GM12878 (cell line): ENCODE results near the gene LY6G5C. TPM values are rescaled to one million over a fixed set of nuclear protein-coding genes. Genes with fewer than 3 reads are reported as not detected.

Source experiments
- CBFB ChIP-seq: IDR thresholded peaks from 2 replicates; pipeline ENCODE4 v1.6.1; 2016; ENCODE audit warnings: antibody characterized with exemption, low read depth
- E2F4 ChIP-seq: IDR thresholded peaks from 2 replicates; pipeline ENCODE4 v1.6.1; 2012; ENCODE audit warnings: low read depth, low read length, improper control_type of control experiment
- E4F1 ChIP-seq: fragments of 450-650 bp; IDR thresholded peaks from 2 replicates; pipeline ENCODE4 v1.6.1; 2018; ENCODE audit warnings: borderline replicate concordance, mild to moderate bottlenecking; ENCODE audit not compliant: partially characterized antibody
- FOXK2 ChIP-seq: fragments of 450-650 bp; IDR thresholded peaks from 2 replicates; pipeline ENCODE4 v1.6.1; 2017; ENCODE audit warnings: mild to moderate bottlenecking, moderate library complexity
- HDGF ChIP-seq: fragments of 450-650 bp; IDR thresholded peaks from 2 replicates; pipeline ENCODE4 v1.6.1; 2016; ENCODE audit warnings: antibody characterized with exemption
- KLF5 ChIP-seq: fragments of 450-650 bp; IDR thresholded peaks from 2 replicates; pipeline ENCODE4 v1.6.1; 2014; ENCODE audit warnings: mild to moderate bottlenecking; ENCODE audit not compliant: partially characterized antibody
- MTA2 ChIP-seq: fragments of 450-650 bp; IDR thresholded peaks from 2 replicates; pipeline ENCODE4 v1.6.1; 2016; ENCODE audit warnings: low read depth, mild to moderate bottlenecking, moderate library complexity
- NFXL1 ChIP-seq: fragments of 450-650 bp; IDR thresholded peaks from 2 replicates; pipeline ENCODE4 v1.6.1; 2017; ENCODE audit warnings: antibody characterized with exemption, mild to moderate bottlenecking, borderline replicate concordance
- NR2C1 ChIP-seq: fragments of 450-650 bp; IDR thresholded peaks from 2 replicates; pipeline ENCODE4 v1.6.1; 2017; ENCODE audit warnings: antibody characterized with exemption, mild to moderate bottlenecking, moderate library complexity
- PAX5 ChIP-seq: IDR thresholded peaks from 2 replicates; pipeline ENCODE4 v1.6.1; 2011; ENCODE audit warnings: low read depth, low read length, borderline replicate concordance
- PKNOX1 ChIP-seq: fragments of 450-650 bp; IDR thresholded peaks from 2 replicates; pipeline ENCODE4 v1.6.1; 2016; ENCODE audit warnings: mild to moderate bottlenecking
- POLR2AphosphoS5 ChIP-seq: IDR thresholded peaks from 2 replicates; pipeline ENCODE4 v1.6.1; 2011; ENCODE audit warnings: mild to moderate bottlenecking, low read length, inconsistent platforms
- POU2F2 ChIP-seq: IDR thresholded peaks from 3 replicates; pipeline ENCODE4 v1.6.1; 2011; ENCODE audit warnings: low read depth, mild to moderate bottlenecking, low read length, borderline replicate concordance
- RAD51 ChIP-seq: fragments of 450-650 bp; IDR thresholded peaks from 2 replicates; pipeline ENCODE4 v1.6.1; 2016; ENCODE audit warnings: moderate library complexity, mild to moderate bottlenecking, inconsistent platforms
- RELA ChIP-seq: fragments of 450-650 bp; IDR thresholded peaks from 2 replicates; pipeline ENCODE4 v1.8.0; 2014; ENCODE audit warnings: borderline replicate concordance; ENCODE audit not compliant: partially characterized antibody
- SIX5 ChIP-seq: IDR thresholded peaks from 2 replicates; pipeline ENCODE4 v1.6.1; 2011; ENCODE audit warnings: mild to moderate bottlenecking, low read depth, low read length, moderate library complexity; ENCODE audit not compliant: severe bottlenecking
- SMAD1 ChIP-seq: fragments of 450-650 bp; IDR thresholded peaks from 2 replicates; pipeline ENCODE4 v1.6.1; 2018; ENCODE audit warnings: mild to moderate bottlenecking, low read depth; ENCODE audit not compliant: partially characterized antibody
- SP1 ChIP-seq: IDR thresholded peaks from one replicate; pipeline ENCODE4 v1.6.1; 2011; ENCODE audit warnings: low read depth, low read length
- SRF ChIP-seq, 2 experiments: IDR thresholded peaks; 2 replicates each; pipeline ENCODE4 v1.6.1; 2011; ENCODE audit warnings: low read depth in 2 of 2, low read length in 2 of 2, mild to moderate bottlenecking in 1 of 2, moderate library complexity in 1 of 2
- TAF1 ChIP-seq: IDR thresholded peaks from 2 replicates; pipeline ENCODE4 v1.6.1; 2011; ENCODE audit warnings: mild to moderate bottlenecking, low read depth, low read length, borderline replicate concordance
- TARDBP ChIP-seq: IDR thresholded peaks from 2 replicates; pipeline ENCODE4 v1.6.1; 2016; ENCODE audit warnings: borderline replicate concordance
- polyA plus RNA-seq, 11 experiments: library from polyadenylated mRNA; depleted of rRNA in 4 of 11; unstranded in 6 of 11; stranded (reverse) in 5 of 11; fragments of >200 nt; fragmentation: Nextera tagmentation in 4 of 11; fragmentation: Illumina TruSeq in 1 of 11; extraction: Ambion mirVana in 4 of 11; extraction: Trizol in 1 of 11; gene quantifications; 1 replicate in 1 of 11; 2 replicates in 10 of 11; pipeline versions ENCODE4 v1.2.1 to v1.2.3, GENCODE V29; 2011 to 2016; ENCODE audit warnings: inconsistent platforms in 2 of 11, missing spikeins in 2 of 11, low read depth in 1 of 11
- total RNA-seq, 4 experiments: library from RNA; depleted of rRNA in 3 of 4; stranded (reverse); fragments of >200 nt in 3 of 4; fragmentation: Illumina TruSeq in 1 of 4; extraction: Trizol in 1 of 4; gene quantifications; 2 replicates each; pipeline versions ENCODE4 v1.2.1 to v1.2.3, GENCODE V29; 2013 to 2021
- TF ChIP-seq, protein P1 (sequence below): IDR thresholded peaks from 2 replicates; pipeline ENCODE4 v1.6.1; 2011; ENCODE audit warnings: borderline replicate concordance, low read depth, mild to moderate bottlenecking, moderate library complexity, low read length; ENCODE audit not compliant: insufficient read depth, poor library complexity, severe bottlenecking

Gene LY6G5C
- total and polyA plus RNA-seq, 10 of the 15 experiments (the other 5 are each of a cell fraction or from before 2014, with no cell fraction given): 0.76 to 6.1 (median 1.7) TPM

DNA sequence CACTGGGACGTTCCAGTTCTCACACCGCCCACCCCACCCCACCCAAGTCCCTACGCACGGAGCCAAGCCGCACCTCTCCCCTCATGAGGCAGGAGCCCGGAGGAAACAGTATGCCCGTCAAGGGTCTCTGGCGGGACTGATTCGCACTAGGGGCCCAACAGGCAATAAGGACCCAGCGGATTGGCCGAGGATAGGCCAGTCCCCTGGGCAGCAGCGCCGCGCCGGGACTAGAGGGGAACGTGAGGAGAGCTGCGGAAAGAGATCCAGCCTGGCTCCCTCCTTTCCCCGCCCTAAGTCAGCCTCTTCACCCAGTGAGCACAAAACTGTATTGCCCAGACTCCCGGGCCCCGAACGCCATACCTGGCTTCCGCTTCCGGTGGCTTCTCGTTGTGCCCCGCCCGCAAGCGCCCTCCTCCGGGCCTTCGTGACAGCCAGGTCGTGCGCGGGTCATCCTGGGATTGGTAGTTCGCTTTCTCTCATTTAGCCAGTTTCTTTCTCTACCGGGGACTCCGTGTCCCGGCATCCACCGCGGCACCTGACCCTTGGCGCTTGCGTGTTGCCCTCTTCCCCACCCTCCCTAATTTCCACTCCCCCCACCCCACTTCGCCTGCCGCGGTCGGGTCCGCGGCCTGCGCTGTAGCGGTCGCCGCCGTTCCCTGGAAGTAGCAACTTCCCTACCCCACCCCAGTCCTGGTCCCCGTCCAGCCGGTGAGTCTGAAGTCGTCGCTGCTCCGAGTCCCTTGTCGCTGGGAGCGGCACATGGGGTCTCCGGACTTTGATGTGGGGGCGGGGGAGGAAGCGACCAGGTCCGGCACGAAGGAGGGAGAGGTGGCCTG is 15.1 kb downstream of the LY6G5C start, which contains the start of gene CSNK2B (continued):
- TF ChIP-seq NFXL1: no peak
- TF ChIP-seq KLF5: peak; percentile 19
- TF ChIP-seq HDGF: no peak; the same call in 1 of the 2 replicates
- no peak for TF ChIP-seq E2F4
- TF ChIP-seq SRF (IDR thresholded peaks at IDR 0.05; ENCODE audit: low read depth in 2 of 2, low read length in 2 of 2): peak; percentile 90 to 94
- TF ChIP-seq SP1: peak; percentile 59
- no peak for TF ChIP-seq RELA
- peak; percentile 38 for TF ChIP-seq E4F1
- TF ChIP-seq PKNOX1: peak; percentile 72
- TF ChIP-seq TAF1: peak; percentile 73
- TF ChIP-seq POLR2AphosphoS5: peak; percentile 93
- no peak for TF ChIP-seq PAX5
- TF ChIP-seq POU2F2: peak; percentile 60; the same call in 2 of the 3 replicates
- TF ChIP-seq CBFB: 0 out of 2 replicates have a peak, but pooled peaks have one; percentile 8
- TF ChIP-seq MTA2: peak; percentile 87
- peak; percentile 17; the same call in 1 of the 2 replicates for TF ChIP-seq TARDBP
- no peak for TF ChIP-seq SMAD1
- peak; percentile 98 for TF ChIP-seq NR2C1
- no peak for TF ChIP-seq FOXK2
- peak; percentile 93 for TF ChIP-seq SIX5
- TF ChIP-seq RAD51: peak; percentile 70
- TF ChIP-seq, protein P1, sequence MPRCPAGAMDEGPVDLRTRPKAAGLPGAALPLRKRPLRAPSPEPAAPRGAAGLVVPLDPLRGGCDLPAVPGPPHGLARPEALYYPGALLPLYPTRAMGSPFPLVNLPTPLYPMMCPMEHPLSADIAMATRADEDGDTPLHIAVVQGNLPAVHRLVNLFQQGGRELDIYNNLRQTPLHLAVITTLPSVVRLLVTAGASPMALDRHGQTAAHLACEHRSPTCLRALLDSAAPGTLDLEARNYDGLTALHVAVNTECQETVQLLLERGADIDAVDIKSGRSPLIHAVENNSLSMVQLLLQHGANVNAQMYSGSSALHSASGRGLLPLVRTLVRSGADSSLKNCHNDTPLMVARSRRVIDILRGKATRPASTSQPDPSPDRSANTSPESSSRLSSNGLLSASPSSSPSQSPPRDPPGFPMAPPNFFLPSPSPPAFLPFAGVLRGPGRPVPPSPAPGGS: no peak
